Ovary (tissue), 3 donors: ENCODE measurements around the gene GMPS.
"Not testable (repeated sequence)": the region's sequence is repeated elsewhere in the genome, so short reads cannot be mapped to it uniquely, and the experiment has no call there.

Experiments used
- EP300 ChIP-seq: sonication (generic); formaldehyde crosslinking; IDR thresholded peaks from one replicate; pipeline ENCODE4 v1.6.1; 2017; ENCODE audit warnings: antibody characterized with exemption
- TF ChIP-seq, protein P1 (sequence below), 3 donors: fragments of 450-650 bp in 2 of 3; fragments of 200-600 bp in 1 of 3; IDR thresholded peaks; one replicate each; pipeline versions ENCODE4 v1.5.1 to v1.8.0; 2016 to 2022; ENCODE audit warnings: antibody characterized with exemption in 3 of 3, mild to moderate bottlenecking in 1 of 3
- donor health status: DM: no; HTN: no; CAD: no.

- TF ChIP-seq, protein P1, sequence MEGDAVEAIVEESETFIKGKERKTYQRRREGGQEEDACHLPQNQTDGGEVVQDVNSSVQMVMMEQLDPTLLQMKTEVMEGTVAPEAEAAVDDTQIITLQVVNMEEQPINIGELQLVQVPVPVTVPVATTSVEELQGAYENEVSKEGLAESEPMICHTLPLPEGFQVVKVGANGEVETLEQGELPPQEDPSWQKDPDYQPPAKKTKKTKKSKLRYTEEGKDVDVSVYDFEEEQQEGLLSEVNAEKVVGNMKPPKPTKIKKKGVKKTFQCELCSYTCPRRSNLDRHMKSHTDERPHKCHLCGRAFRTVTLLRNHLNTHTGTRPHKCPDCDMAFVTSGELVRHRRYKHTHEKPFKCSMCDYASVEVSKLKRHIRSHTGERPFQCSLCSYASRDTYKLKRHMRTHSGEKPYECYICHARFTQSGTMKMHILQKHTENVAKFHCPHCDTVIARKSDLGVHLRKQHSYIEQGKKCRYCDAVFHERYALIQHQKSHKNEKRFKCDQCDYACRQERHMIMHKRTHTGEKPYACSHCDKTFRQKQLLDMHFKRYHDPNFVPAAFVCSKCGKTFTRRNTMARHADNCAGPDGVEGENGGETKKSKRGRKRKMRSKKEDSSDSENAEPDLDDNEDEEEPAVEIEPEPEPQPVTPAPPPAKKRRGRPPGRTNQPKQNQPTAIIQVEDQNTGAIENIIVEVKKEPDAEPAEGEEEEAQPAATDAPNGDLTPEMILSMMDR (IDR thresholded peaks at IDR 0.05): not testable (repeated sequence)
- TF ChIP-seq EP300: not testable (repeated sequence)
These were observed 15.9 kb downstream of the GMPS start for GRCh38 chr3:155886348-155886747.
